HG02759 (cell line): Measurements from ENCODE around the gene BMF.
A peak's percentile ranks its signal among the peaks of the same experiment; 100 is the strongest.
"Not testable (repeated sequence)": the region's sequence is repeated elsewhere in the genome, so short reads cannot be mapped to it uniquely, and the experiment has no call there.

Source experiments
- ATAC-seq: cut with Tn5 transposase; IDR thresholded peaks from one replicate; pipeline ENCODE4 v1.9.1; 2021; ENCODE audit warnings: mild to moderate bottlenecking, moderate library complexity; ENCODE audit not compliant: unreplicated experiment

BMF gene

GRCh38 chr15:40108855-40109735, at the start of gene BMF:
Gene BMF, minus strand, starts transcription at chr15:40108879. Its CDS starts 2,793 bp downstream, at chr15:40106086.
- peak; percentile 66 for ATAC-seq

GRCh38 chr15:40157778-40158447, 49.2 kb upstream of the BMF start:
- ATAC-seq, result no peak

GRCh38 chr15:40155270-40155910, 46.7 kb upstream of the BMF start:
- no peak for ATAC-seq

- ATAC-seq, result not testable (repeated sequence)
Measured at GRCh38 chr15:40154821-40155220, 46.1 kb upstream of the BMF start.

- no peak for ATAC-seq
Measured at GRCh38 chr15:40151991-40152390, 43.3 kb upstream of the BMF start.

GRCh38 chr15:40151499-40151898, 42.8 kb upstream of the BMF start:
- no peak for ATAC-seq

- ATAC-seq, result no peak
Measured at GRCh38 chr15:40150163-40150925, 41.7 kb upstream of the BMF start.

GRCh38 chr15:40149339-40149738, 40.7 kb upstream of the BMF start:
- ATAC-seq, result no peak

GRCh38 chr15:40146037-40146436, 37.4 kb upstream of the BMF start:
- no peak for ATAC-seq

- no peak for ATAC-seq
Measured at GRCh38 chr15:40142428-40142827, 33.7 kb upstream of the BMF start.

- ATAC-seq, result not testable (repeated sequence)
Measured at GRCh38 chr15:40138201-40138570, 29.5 kb upstream of the BMF start.

- no peak for ATAC-seq
Measured at GRCh38 chr15:40137303-40138200, 28.9 kb upstream of the BMF start.

- no peak for ATAC-seq
Measured at GRCh38 chr15:40136470-40137302, 28.0 kb upstream of the BMF start.

- ATAC-seq, result not testable (repeated sequence)
Measured at GRCh38 chr15:40135846-40136450, 27.3 kb upstream of the BMF start.

GRCh38 chr15:40134885-40135284, 26.2 kb upstream of the BMF start:
- ATAC-seq, result no peak

- no peak for ATAC-seq
Measured at GRCh38 chr15:40133544-40133943, 24.9 kb upstream of the BMF start.

- ATAC-seq, result no peak
Measured at GRCh38 chr15:40130799-40131502, 22.3 kb upstream of the BMF start.

GRCh38 chr15:40130118-40130517, 21.4 kb upstream of the BMF start:
- no peak for ATAC-seq
